ENCODE measurements around the gene CALN1.

CALN1 gene

GRCh38 chr7:71970725-71971124 is 441.4 kb downstream of the CALN1 start:
- Mint-ChIP-seq H3K27me3 (ENCODE audit: low read depth, poor library complexity) (peaks cover 11% of the 10 kb centered on the region), H3K4me1 (peaks cover 14% of the 10 kb centered on the region), H3K27ac (peak overlapping the region; percentile 41), H3K36me3 (ENCODE audit: low read depth) (peaks cover 2% of the 10 kb centered on the region), H3K4me3 (no peak overlapping the region), H3K9me3 (peaks cover 5% of the 10 kb centered on the region)
- TF ChIP-seq CTCF (IDR thresholded peaks at IDR 0.05) = no peak
- DNase-seq = no peak

GRCh38 chr7:71962636-71963035 is 449.5 kb downstream of the CALN1 start:
- no peak for TF ChIP-seq CTCF (IDR thresholded peaks at IDR 0.05)
- Mint-ChIP-seq H3K27ac (no peak overlapping the region), H3K4me1 (peaks cover 12% of the 10 kb centered on the region), H3K27me3 (ENCODE audit: low read depth, poor library complexity) (peaks cover 9% of the 10 kb centered on the region), H3K9me3 (peaks cover 3% of the 10 kb centered on the region), H3K4me3 (no peak overlapping the region), H3K36me3 (ENCODE audit: low read depth) (no peaks in the 10 kb centered on the region)
- no peak for DNase-seq

GRCh38 chr7:71961283-71961682 is 450.9 kb downstream of the CALN1 start:
- H3K27me3 Mint-ChIP-seq (ENCODE audit: low read depth, poor library complexity) = peaks cover 9% of the 10 kb centered on the region
- peaks cover 3% of the 10 kb centered on the region for H3K9me3 Mint-ChIP-seq
- H3K36me3 Mint-ChIP-seq (ENCODE audit: low read depth) = no peaks in the 10 kb centered on the region
- no peak overlapping the region for H3K27ac Mint-ChIP-seq
- no peak for TF ChIP-seq CTCF (IDR thresholded peaks at IDR 0.05)
- no peak overlapping the region for H3K4me3 Mint-ChIP-seq
- H3K4me1 Mint-ChIP-seq = peaks cover 7% of the 10 kb centered on the region
- no peak for DNase-seq

- Mint-ChIP-seq H3K36me3 (ENCODE audit: low read depth) (no peaks in the 10 kb centered on the region), H3K27me3 (ENCODE audit: low read depth, poor library complexity) (no peaks in the 10 kb centered on the region), H3K4me3 (no peak overlapping the region), H3K27ac (no peak overlapping the region), H3K4me1 (peaks cover 7% of the 10 kb centered on the region), H3K9me3 (peaks cover 5% of the 10 kb centered on the region)
- no peak for TF ChIP-seq CTCF (IDR thresholded peaks at IDR 0.05)
- no peak for DNase-seq
These were observed 470.0 kb downstream of the CALN1 start for GRCh38 chr7:71942115-71942514.

- H3K27me3 Mint-ChIP-seq (ENCODE audit: low read depth, poor library complexity) = no peaks in the 10 kb centered on the region
- peaks cover 11% of the 10 kb centered on the region for H3K4me1 Mint-ChIP-seq
- DNase-seq = no peak
- peaks cover 18% of the 10 kb centered on the region for H3K9me3 Mint-ChIP-seq
- TF ChIP-seq CTCF (IDR thresholded peaks at IDR 0.05) = no peak
- H3K36me3 Mint-ChIP-seq (ENCODE audit: low read depth) = peaks cover 10% of the 10 kb centered on the region
- no peak overlapping the region for H3K27ac Mint-ChIP-seq
- no peak overlapping the region for H3K4me3 Mint-ChIP-seq
These were observed 474.2 kb downstream of the CALN1 start for GRCh38 chr7:71937840-71938371.

GRCh38 chr7:71935674-71936073 is 476.5 kb downstream of the CALN1 start:
- no peak overlapping the region for H3K27ac Mint-ChIP-seq
- H3K9me3 Mint-ChIP-seq = peaks cover 18% of the 10 kb centered on the region
- H3K4me3 Mint-ChIP-seq = no peak overlapping the region
- no peak for TF ChIP-seq CTCF (IDR thresholded peaks at IDR 0.05)
- H3K36me3 Mint-ChIP-seq (ENCODE audit: low read depth) = peaks cover 10% of the 10 kb centered on the region
- H3K4me1 Mint-ChIP-seq = peaks cover 11% of the 10 kb centered on the region
- no peak for DNase-seq
- H3K27me3 Mint-ChIP-seq (ENCODE audit: low read depth, poor library complexity) = no peaks in the 10 kb centered on the region
